Liver (tissue), 9 donors: ENCODE data around the gene ELL2. TPM values are rescaled to one million over a fixed set of nuclear protein-coding genes. Genes with fewer than 3 reads are reported as not detected.

Source experiments
- DNase-seq: peaks from one replicate; pipeline ENCODE4 v3.0.0-alpha.2; 2017; ENCODE audit warnings: low spot score
- H3K27ac ChIP-seq, 2 donors: one replicate each; pipeline ENCODE4 v1.7.0; 2013; ENCODE audit warnings: inconsistent platforms in 2 of 2, low read length in 2 of 2, control low read depth in 1 of 2, low read depth in 1 of 2, mild to moderate bottlenecking in 1 of 2
- H3K27me3 ChIP-seq, 4 donors: one replicate each; pipeline versions ENCODE4 v1.6.1 to v1.7.0; 2013; ENCODE audit warnings: low read length in 3 of 4, inconsistent platforms in 1 of 4, mild to moderate bottlenecking in 1 of 4, moderate library complexity in 1 of 4; ENCODE audit not compliant: control insufficient read depth in 4 of 4, insufficient read depth in 4 of 4
- H3K36me3 ChIP-seq, 4 donors: one replicate each; pipeline versions ENCODE4 v1.6.1 to v1.7.0; 2013; ENCODE audit warnings: low read length in 3 of 4, mild to moderate bottlenecking in 3 of 4, low read depth in 1 of 4, moderate library complexity in 1 of 4; ENCODE audit not compliant: control insufficient read depth in 4 of 4, insufficient read depth in 3 of 4
- H3K4me1 ChIP-seq, 4 donors: one replicate each; pipeline versions ENCODE4 v1.6.1 to v1.7.0; 2013; ENCODE audit warnings: low read length in 3 of 4, mild to moderate bottlenecking in 3 of 4, moderate library complexity in 1 of 4; ENCODE audit not compliant: control insufficient read depth in 4 of 4, insufficient read depth in 4 of 4
- H3K4me3 ChIP-seq, 3 donors: one replicate each; pipeline versions ENCODE4 v1.6.1 to v1.7.0; 2013; ENCODE audit warnings: low read length in 3 of 3, control low read depth in 1 of 3, low read depth in 1 of 3, mild to moderate bottlenecking in 1 of 3
- H3K9ac ChIP-seq, 2 donors: one replicate each; pipeline ENCODE4 v1.7.0; 2013; ENCODE audit warnings: low read length in 2 of 2, mild to moderate bottlenecking in 2 of 2, moderate library complexity in 2 of 2, control low read depth in 1 of 2, low read depth in 1 of 2
- H3K9me3 ChIP-seq, 4 donors: one replicate each; pipeline versions ENCODE4 v1.6.1 to v1.7.0; 2013; ENCODE audit warnings: low read length in 3 of 4; ENCODE audit not compliant: control insufficient read depth in 4 of 4
- ATF3 ChIP-seq: IDR thresholded peaks from 2 replicates; pipeline ENCODE4 v1.6.1; 2016; ENCODE audit warnings: antibody characterized with exemption
- CTCF ChIP-seq: fragments of 150-350 bp; IDR thresholded peaks from 2 replicates; pipeline ENCODE4 v1.5.1; 2017; ENCODE audit warnings: improper control_type of control experiment, low read depth, low read length; ENCODE audit not compliant: missing input control
- EGR1 ChIP-seq, 2 donors: IDR thresholded peaks; 2 replicates each; pipeline ENCODE4 v1.6.1; 2016 to 2018; ENCODE audit warnings: antibody characterized with exemption in 2 of 2, low read depth in 2 of 2
- FOXA1 ChIP-seq: IDR thresholded peaks from 2 replicates; pipeline ENCODE4 v1.6.1; 2016; ENCODE audit warnings: antibody characterized with exemption
- FOXA2 ChIP-seq: IDR thresholded peaks from 2 replicates; pipeline ENCODE4 v1.6.1; 2016; ENCODE audit warnings: antibody characterized with exemption
- GABPA ChIP-seq, 2 donors: IDR thresholded peaks in 1 of 2; conservative IDR thresholded peaks in 1 of 2; 2 replicates each; pipeline ENCODE4 v1.6.1; 2016; ENCODE audit warnings: antibody characterized with exemption in 2 of 2, mild to moderate bottlenecking in 1 of 2, moderate library complexity in 1 of 2
- HNF4A ChIP-seq, 2 donors: conservative IDR thresholded peaks; 2 replicates each; pipeline ENCODE4 v1.6.1; 2016; ENCODE audit warnings: antibody characterized with exemption in 2 of 2, mild to moderate bottlenecking in 2 of 2
- HNF4G ChIP-seq: IDR thresholded peaks from 2 replicates; pipeline ENCODE4 v1.6.1; 2016; ENCODE audit warnings: antibody characterized with exemption
- MAX ChIP-seq: IDR thresholded peaks from 2 replicates; pipeline ENCODE4 v1.6.1; 2016; ENCODE audit warnings: antibody characterized with exemption
- NR2F2 ChIP-seq: IDR thresholded peaks from 2 replicates; pipeline ENCODE4 v1.6.1; 2016; ENCODE audit warnings: antibody characterized with exemption
- RAD21 ChIP-seq, 2 donors: IDR thresholded peaks; 2 replicates each; pipeline ENCODE4 v1.6.1; 2016; ENCODE audit warnings: antibody characterized with exemption in 2 of 2, mild to moderate bottlenecking in 2 of 2
- REST ChIP-seq: IDR thresholded peaks from 2 replicates; pipeline ENCODE4 v1.6.1; 2016; ENCODE audit warnings: antibody characterized with exemption, mild to moderate bottlenecking
- RXRA ChIP-seq, 2 donors: IDR thresholded peaks; 2 replicates each; pipeline ENCODE4 v1.6.1; 2017 to 2018; ENCODE audit warnings: antibody characterized with exemption in 2 of 2, mild to moderate bottlenecking in 1 of 2
- SP1 ChIP-seq: IDR thresholded peaks from 2 replicates; pipeline ENCODE4 v1.6.1; 2018; ENCODE audit warnings: antibody characterized with exemption, mild to moderate bottlenecking
- TAF1 ChIP-seq: conservative IDR thresholded peaks from 2 replicates; pipeline ENCODE4 v1.6.1; 2016; ENCODE audit warnings: antibody characterized with exemption, mild to moderate bottlenecking
- YY1 ChIP-seq: IDR thresholded peaks from 2 replicates; pipeline ENCODE4 v1.6.1; 2016; ENCODE audit warnings: antibody characterized with exemption, mild to moderate bottlenecking
- ZBTB33 ChIP-seq: IDR thresholded peaks from 2 replicates; pipeline ENCODE4 v1.6.1; 2016; ENCODE audit warnings: antibody characterized with exemption
- WGBS: extraction: QIAGEN DNeasy Blood & Tissue Kit; methylation state at CpG from one replicate; pipeline ENCODE4 v1.1.7; 2013; 5-methylcytosine and 5-hydroxymethylcytosine counted together
- polyA plus RNA-seq, 2 donors: library from polyadenylated mRNA; stranded (reverse) in 1 of 2; unstranded in 1 of 2; fragments of 200-250 nt in 1 of 2; fragments of >200 nt in 1 of 2; fragmentation: Nextera tagmentation in 1 of 2; extraction: Ambion mirVana in 1 of 2; gene quantifications; one replicate each; pipeline versions ENCODE4 v1.2.1 to v1.2.3, GENCODE V29; 2013 to 2015
- total RNA-seq, 2 donors: library from RNA; depleted of rRNA; stranded (reverse); fragments of >200 nt; gene quantifications; one replicate each; pipeline ENCODE4 v1.2.3, GENCODE V29; 2014
- donor health status: healthy.
- donor health status: healthy.
- donor health status: healthy.
- donor health status: healthy.
- donor health status: healthy.

ELL2 gene
- total and polyA plus RNA-seq, 4 donors = 21.0 to 64.5 (median 45.9) TPM

- no peaks in the 10 kb centered on the region for H3K27me3 ChIP-seq
- peaks cover 11 to 78% (median 63%) of the 10 kb centered on the region in 4 donors for H3K36me3 ChIP-seq
- H3K27ac ChIP-seq = no peak overlapping the region
- TF ChIP-seq HNF4A (conservative IDR thresholded peaks at IDR 0.05) = no peak
- peak; percentile 75 to 76 for TF ChIP-seq RAD21 (IDR thresholded peaks at IDR 0.05)
- no peak for TF ChIP-seq EGR1 (IDR thresholded peaks at IDR 0.05; ENCODE audit: low read depth in 2 of 2)
- peak; percentile 42 for TF ChIP-seq CTCF
- no peak for TF ChIP-seq FOXA1
- peaks cover 0 to 23% (median 8%) of the 10 kb centered on the region in 4 donors for H3K4me1 ChIP-seq
- WGBS = 86% methylated on average over 5 of the region's 5 CpGs
- H3K9me3 ChIP-seq = no peaks in the 10 kb centered on the region
- no peak for DNase-seq
- no peak overlapping the region for H3K9ac ChIP-seq
- H3K4me3 ChIP-seq = no peak overlapping the region
Observed at GRCh38 chr5:95892784-95893354, 68.8 kb downstream of the ELL2 start.

- 95% methylated on average over 2 of the region's 2 CpGs for WGBS
- no peak overlapping the region for H3K4me3 ChIP-seq
- H3K36me3 ChIP-seq = peaks cover 11 to 71% (median 53%) of the 10 kb centered on the region in 4 donors
- DNase-seq = no peak
- H3K9me3 ChIP-seq = no peaks in the 10 kb centered on the region
- H3K9ac ChIP-seq = no peak overlapping the region
- no peaks in the 10 kb centered on the region for H3K27me3 ChIP-seq
- TF ChIP-seq RXRA (IDR thresholded peaks at IDR 0.05) (no peak), NR2F2 (no peak), TAF1 (no peak), HNF4G (no peak), SP1 (no peak), ATF3 (no peak), YY1 (no peak), EGR1 (IDR thresholded peaks at IDR 0.05; ENCODE audit: low read depth in 2 of 2) (no peak), MAX (no peak), RAD21 (IDR thresholded peaks at IDR 0.05) (no peak), FOXA2 (no peak), ZBTB33 (no peak)
- no peak overlapping the region for H3K27ac ChIP-seq
- peaks cover 0 to 23% (median 8%) of the 10 kb centered on the region in 4 donors for H3K4me1 ChIP-seq
Observed at GRCh38 chr5:95891499-95891898, 70.2 kb downstream of the ELL2 start.

- H3K36me3 ChIP-seq = peaks cover 9 to 48% (median 36%) of the 10 kb centered on the region in 4 donors
- TF ChIP-seq HNF4G (no peak), FOXA1 (no peak), HNF4A (conservative IDR thresholded peaks at IDR 0.05) (no peak), EGR1 (IDR thresholded peaks at IDR 0.05; ENCODE audit: low read depth in 2 of 2) (no peak), ZBTB33 (no peak), GABPA (IDR thresholded peaks at IDR 0.05 in 1 of 2, conservative IDR thresholded peaks at IDR 0.05 in 1 of 2) (no peak), SP1 (no peak), REST (no peak), MAX (no peak)
Observed at GRCh38 chr5:95889076-95889475, 72.6 kb downstream of the ELL2 start.

More at GRCh38 chr5:95889076-95889475, 72.6 kb downstream of the ELL2 start:
- no peak for DNase-seq
- H3K4me1 ChIP-seq = peaks cover 0 to 23% (median 10%) of the 10 kb centered on the region in 4 donors
- H3K4me3 ChIP-seq = no peak overlapping the region
- no peaks in the 10 kb centered on the region for H3K9me3 ChIP-seq
- H3K9ac ChIP-seq = no peak overlapping the region
- H3K27ac ChIP-seq = no peak overlapping the region
- H3K27me3 ChIP-seq = no peaks in the 10 kb centered on the region
- WGBS = 75% methylated on average over 1 of the region's 1 CpG
